ENCODE measurements around the gene MED15. TPM values are rescaled to one million over a fixed set of nuclear protein-coding genes. Genes with fewer than 3 reads are reported as not detected.

The MED15 gene
- total and polyA plus RNA-seq, 2 of the 8 experiments (the other 6 are each of a cell fraction or from before 2014, with no cell fraction given) = 28.3 to 57.1 TPM

DNA sequence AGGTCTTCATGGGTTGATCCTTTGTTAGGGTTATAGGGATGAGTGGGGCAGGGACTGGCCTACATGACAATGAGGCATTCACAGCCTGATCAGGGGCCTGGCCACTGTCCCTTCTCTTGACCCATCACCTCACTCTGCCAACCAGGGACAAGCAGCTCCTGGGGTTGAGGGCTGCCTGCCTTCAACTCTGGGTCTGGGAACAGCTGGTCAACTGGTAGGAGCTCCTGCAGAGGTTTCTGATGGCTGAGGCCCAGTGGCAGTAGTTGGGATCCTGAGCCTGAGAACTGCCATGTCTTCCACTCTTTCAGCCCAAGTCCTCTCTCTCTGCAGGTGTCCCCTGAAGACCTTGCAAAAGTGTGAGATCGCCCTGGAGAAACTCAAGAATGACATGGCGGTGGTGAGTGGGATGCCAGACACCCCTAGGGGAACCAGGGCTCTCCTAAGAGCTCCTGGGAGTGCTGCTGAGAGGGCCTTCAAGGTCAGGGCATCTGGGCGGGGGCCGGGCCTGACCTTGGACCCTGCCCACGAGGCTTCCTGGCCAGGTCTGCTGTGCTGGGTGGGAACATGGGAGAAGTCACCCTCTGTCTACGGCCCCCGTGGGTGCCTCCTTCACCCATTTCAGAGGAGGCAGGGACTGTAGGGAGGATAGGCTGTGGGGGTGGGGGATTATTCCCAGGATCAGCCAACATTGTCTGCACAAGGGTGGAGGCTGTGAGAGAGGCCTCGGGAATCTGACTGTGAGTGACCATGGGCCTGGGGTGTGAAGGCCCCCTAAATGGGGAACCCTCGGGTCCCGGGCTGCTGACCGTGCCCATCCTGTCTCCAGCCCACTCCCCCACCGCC is 76.8 kb downstream of the MED15 start:
- Histone ChIP-seq H3K36me3 (ENCODE audit: control insufficient read depth in 2 of 4, insufficient read depth in 4 of 4, low read length in 3 of 4) (peaks cover 7 to 26% (median 19%) of the 10 kb centered on the region in 4 experiments; a peak in 7 of 8 replicates), H3K79me1 (ENCODE audit: low read depth, low read length) (no peaks in the 10 kb centered on the region; the same call in 1 of the 2 replicates), H3K18ac (ENCODE audit: extremely low read depth, low read length) (no peak overlapping the region), H3K56ac (replicated peaks; ENCODE audit: insufficient read length, low read depth, low read length) (no peak overlapping the region), H3K27ac (ENCODE audit: low read depth, low read length) (no peak overlapping the region), H3K9ac (replicated peaks in 1 of 4; ENCODE audit: extremely low read depth in 1 of 4, low read depth in 3 of 4, low read length in 3 of 4) (no peak overlapping the region), H3K79me2 (ENCODE audit: control insufficient read depth in 1 of 2, insufficient read depth in 2 of 2, low read length in 2 of 2) (no peaks in the 10 kb centered on the region), H2BK20ac (ENCODE audit: low read length) (no peak overlapping the region), H2BK120ac (replicated peaks; ENCODE audit: low read depth, low read length) (no peak overlapping the region), H3K23ac (ENCODE audit: insufficient read length) (no peak overlapping the region), H3K4me1 (replicated peaks in 1 of 4; ENCODE audit: control insufficient read depth in 3 of 4, insufficient read depth in 4 of 4, low read length in 3 of 4) (no peaks in the 10 kb centered on the region), H4K8ac (ENCODE audit: extremely low read depth, insufficient read depth, low read length) (no peak overlapping the region), H4K5ac (ENCODE audit: insufficient read length, low read depth, low read length) (no peak overlapping the region), H4K91ac (replicated peaks; ENCODE audit: insufficient read length, low read length) (no peak overlapping the region), H3K14ac (ENCODE audit: insufficient read length) (no peak overlapping the region), H3K4me2 (ENCODE audit: insufficient read depth in 1 of 2, low read depth in 2 of 2, low read length in 2 of 2) (no peak overlapping the region), H3K4me3 (ENCODE audit: extremely low read depth in 1 of 4, insufficient read depth in 2 of 4, low read depth in 3 of 4, low read length in 4 of 4) (no peak overlapping the region), H2AK5ac (ENCODE audit: low read depth, low read length) (no peak overlapping the region), H2BK12ac (ENCODE audit: low read depth, low read length) (no peak overlapping the region), H3K4ac (replicated peaks; ENCODE audit: insufficient read length, low read depth, low read length) (no peak overlapping the region), H3K27me3 (replicated peaks in 1 of 4; ENCODE audit: control insufficient read depth in 3 of 4, extremely low read depth in 1 of 4, insufficient read depth in 3 of 4, low read length in 3 of 4) (no peaks in the 10 kb centered on the region), H3K9me3 (ENCODE audit: insufficient read depth in 2 of 2, low read depth in 1 of 2, low read length in 1 of 2) (no peaks in the 10 kb centered on the region), H4K20me1 (replicated peaks in 1 of 2; ENCODE audit: control insufficient read depth in 1 of 2, insufficient read depth in 2 of 2, low read length in 2 of 2) (peaks cover 3 to 14% of the 10 kb centered on the region in 2 experiments), H2AFZ (ENCODE audit: low read length) (no peak overlapping the region), H2BK15ac (ENCODE audit: low read length) (no peak overlapping the region), H2BK5ac (ENCODE audit: low read depth, low read length) (no peak overlapping the region), H3K23me2 (ENCODE audit: low read depth, low read length) (no peaks in the 10 kb centered on the region)
- WGBS, 2 experiments (ENCODE audit: extremely low coverage in 1 of 2, insufficient coverage in 1 of 2, insufficient read length in 1 of 2, insufficient replicate concordance in 2 of 2, low coverage in 1 of 2, low lambda C conversion rate in 2 of 2, missing lambda C conversion rate in 1 of 2) = 88% methylated on average over 10 of the region's 12 CpGs; no CpG with 5 or more reads in 1 of the 2 experiments
- no peak for FAIRE-seq
- ChIA-PET POLR2A (ENCODE audit: partially characterized antibody) (no interaction called here), CTCF (ENCODE audit: partially characterized antibody) (interaction anchor here (0.5 to 26.7 kb wide), 12 partner anchors 9 to 396 kb away, joined by 3 to 366 read pairs (median 3); no protein-coding TSS in a partner anchor)
- no peak for DNase-seq (ENCODE audit: low read depth in 1 of 2, low spot score in 2 of 2)
- TF ChIP-seq POLR2A (IDR thresholded peaks at IDR 0.05; ENCODE audit: control extremely low read depth in 1 of 2, low read depth in 2 of 2, low read length in 2 of 2) (no peak), TCF12 (IDR thresholded peaks at IDR 0.05; ENCODE audit: low read depth, low read length) (no peak), BACH1 (IDR thresholded peaks at IDR 0.05; ENCODE audit: low read length) (no peak), CBX5 (IDR thresholded peaks at IDR 0.05; ENCODE audit: low read depth, low read length) (no peak), RXRA (IDR thresholded peaks at IDR 0.05; ENCODE audit: insufficient read depth, low read depth, low read length) (no peak), CBX8 (IDR thresholded peaks at IDR 0.05; ENCODE audit: borderline replicate concordance, low read depth, low read length) (no peak), HDAC2 (IDR thresholded peaks at IDR 0.05; ENCODE audit: borderline replicate concordance in 1 of 2, low read depth in 2 of 2, low read length in 2 of 2) (no peak), EZH2 (IDR thresholded peaks at IDR 0.05; ENCODE audit: low read depth, low read length, severe bottlenecking) (no peak), RBBP5 (IDR thresholded peaks at IDR 0.05; ENCODE audit: borderline replicate concordance, low read depth, low read length) (no peak), BCL11A (IDR thresholded peaks at IDR 0.05; ENCODE audit: low read depth in 2 of 2, low read length in 2 of 2) (no peak), ASH2L (IDR thresholded peaks at IDR 0.05; ENCODE audit: low read length) (no peak), GTF2F1 (IDR thresholded peaks at IDR 0.05; ENCODE audit: borderline replicate concordance, low read depth, low read length) (no peak)

Measured in H1 (cell line).